ENCODE results near the gene CREG1.

CREG1 gene

GRCh38 chr1:167507719-167508118, 45.8 kb downstream of the CREG1 start:
- no peak for TF ChIP-seq MAX (IDR thresholded peaks at IDR 0.05)
- TF ChIP-seq YY1 (IDR thresholded peaks at IDR 0.05; ENCODE audit: low read depth): no peak
- TF ChIP-seq EGR1 (IDR thresholded peaks at IDR 0.05): no peak
- TF ChIP-seq RAD21 (IDR thresholded peaks at IDR 0.05; ENCODE audit: low read depth): no peak
- no peak for TF ChIP-seq TCF12 (IDR thresholded peaks at IDR 0.05; ENCODE audit: low read depth)
- TF ChIP-seq CEBPB (IDR thresholded peaks at IDR 0.05): no peak
- no peak for TF ChIP-seq FOXM1 (IDR thresholded peaks at IDR 0.05; ENCODE audit: borderline replicate concordance, low read depth)
- no peak for TF ChIP-seq EP300 (IDR thresholded peaks at IDR 0.05; ENCODE audit: borderline replicate concordance)

- TF ChIP-seq RAD21 (IDR thresholded peaks at IDR 0.05; ENCODE audit: low read depth) (no peak), REST (IDR thresholded peaks at IDR 0.05; ENCODE audit: low read depth) (no peak), FOXM1 (IDR thresholded peaks at IDR 0.05; ENCODE audit: borderline replicate concordance, low read depth) (no peak), TAF1 (IDR thresholded peaks at IDR 0.05; ENCODE audit: low read depth) (no peak), EGR1 (IDR thresholded peaks at IDR 0.05) (no peak), NFIC (IDR thresholded peaks at IDR 0.05) (no peak), CREB1 (IDR thresholded peaks at IDR 0.05; ENCODE audit: low read depth) (no peak), MAX (IDR thresholded peaks at IDR 0.05) (no peak), TCF12 (IDR thresholded peaks at IDR 0.05; ENCODE audit: low read depth) (no peak), USF1 (IDR thresholded peaks at IDR 0.05) (no peak), YY1 (IDR thresholded peaks at IDR 0.05; ENCODE audit: low read depth) (no peak), TEAD4 (IDR thresholded peaks at IDR 0.05) (no peak), EP300 (IDR thresholded peaks at IDR 0.05; ENCODE audit: borderline replicate concordance) (no peak), ZBTB7A (IDR thresholded peaks at IDR 0.05; ENCODE audit: low read depth) (no peak), CEBPB (IDR thresholded peaks at IDR 0.05) (no peak)
Observed at GRCh38 chr1:167504467-167504827, 49.1 kb downstream of the CREG1 start.

DNA sequence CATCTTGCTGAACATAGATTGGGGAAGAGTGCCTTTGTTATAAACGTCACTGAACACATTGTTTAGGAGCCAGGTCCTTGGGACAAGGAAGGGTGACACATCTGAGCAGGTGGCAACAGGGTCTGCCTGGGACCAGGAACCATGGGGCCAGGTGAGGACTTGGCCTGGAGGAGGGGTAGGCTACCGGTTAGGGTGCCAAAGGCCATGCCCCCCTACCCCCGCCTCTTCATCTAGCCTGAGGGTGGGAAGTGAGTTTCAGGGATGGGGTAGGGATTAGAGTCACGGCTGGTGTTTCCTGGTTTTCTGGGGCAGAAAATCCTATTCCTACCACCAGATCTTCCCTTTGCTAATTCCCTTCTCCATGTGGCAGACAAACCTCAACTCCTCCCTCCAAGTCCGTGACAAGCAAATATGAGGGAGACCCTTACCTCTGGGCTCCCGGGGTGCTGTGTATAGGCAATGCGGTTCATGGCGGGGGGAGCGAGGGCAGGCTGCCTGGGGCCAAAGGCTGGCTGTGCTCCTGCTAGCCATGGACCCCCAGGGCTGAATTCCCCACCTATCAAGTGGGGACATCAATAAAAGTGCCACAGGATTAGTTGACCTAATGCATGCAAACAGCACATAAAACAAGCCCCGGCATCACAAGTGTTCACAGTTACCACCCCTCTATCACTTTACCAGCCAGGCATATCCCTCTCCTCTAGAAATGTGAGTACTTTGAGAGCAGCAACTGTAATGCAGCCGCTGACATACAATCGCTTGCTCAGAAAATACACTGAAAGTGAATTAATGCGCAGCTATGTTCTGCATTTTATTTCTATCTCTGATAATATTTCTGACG, 49.7 kb downstream of the CREG1 start:
- TF ChIP-seq TAF1 (IDR thresholded peaks at IDR 0.05; ENCODE audit: low read depth): no peak
- TF ChIP-seq USF1 (IDR thresholded peaks at IDR 0.05): no peak
- no peak for TF ChIP-seq TCF12 (IDR thresholded peaks at IDR 0.05; ENCODE audit: low read depth)
- no peak for TF ChIP-seq ZBTB7A (IDR thresholded peaks at IDR 0.05; ENCODE audit: low read depth)
- no peak for TF ChIP-seq MAX (IDR thresholded peaks at IDR 0.05)
- TF ChIP-seq CEBPB (IDR thresholded peaks at IDR 0.05): no peak
- TF ChIP-seq REST (IDR thresholded peaks at IDR 0.05; ENCODE audit: low read depth): no peak
- no peak for TF ChIP-seq TEAD4 (IDR thresholded peaks at IDR 0.05)
- no peak for TF ChIP-seq CREB1 (IDR thresholded peaks at IDR 0.05; ENCODE audit: low read depth)
- no peak for TF ChIP-seq FOXM1 (IDR thresholded peaks at IDR 0.05; ENCODE audit: borderline replicate concordance, low read depth)
- no peak for TF ChIP-seq NFIC (IDR thresholded peaks at IDR 0.05)
- no peak for TF ChIP-seq EP300 (IDR thresholded peaks at IDR 0.05; ENCODE audit: borderline replicate concordance)
- TF ChIP-seq YY1 (IDR thresholded peaks at IDR 0.05; ENCODE audit: low read depth): no peak

DNA sequence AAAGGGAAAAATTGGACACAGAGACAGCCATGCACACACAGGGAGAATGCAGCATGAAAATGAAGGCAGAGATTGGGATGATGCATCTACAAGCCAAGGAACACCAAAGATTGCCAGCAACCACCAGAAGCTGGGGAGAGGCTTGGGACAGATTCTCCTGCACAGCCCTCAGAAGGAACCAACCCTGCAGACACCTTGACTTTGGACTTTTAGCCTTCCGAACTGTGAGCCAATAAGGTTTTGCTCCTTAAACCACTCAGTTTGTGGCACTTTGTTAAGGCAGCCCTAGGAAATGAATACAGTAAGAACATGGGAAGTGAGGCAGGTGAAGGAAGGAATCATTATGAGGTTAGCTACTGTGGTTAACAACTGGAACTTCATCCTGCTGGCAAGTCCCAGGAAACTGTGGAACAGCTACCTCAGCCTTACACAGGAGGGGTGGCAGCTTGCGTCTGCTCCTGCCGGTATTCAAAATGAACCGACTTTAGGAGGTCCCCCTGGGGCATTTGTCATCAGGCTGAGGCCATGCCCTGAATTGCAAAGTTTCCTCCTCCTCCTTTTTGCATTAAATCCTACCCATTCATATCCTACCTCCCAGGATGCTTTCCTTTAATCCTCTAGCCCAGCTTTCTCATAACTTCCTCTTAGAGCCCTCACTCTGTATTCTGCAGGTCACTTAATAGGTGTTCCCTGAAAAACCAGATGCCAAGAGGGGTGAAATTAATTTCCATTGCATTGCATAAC, 50.7 kb downstream of the CREG1 start:
- no peak for TF ChIP-seq CEBPB (IDR thresholded peaks at IDR 0.05)
- TF ChIP-seq CREB1 (IDR thresholded peaks at IDR 0.05; ENCODE audit: low read depth): no peak
- TF ChIP-seq USF1 (IDR thresholded peaks at IDR 0.05): no peak

GRCh38 chr1:167502192-167502551, 51.4 kb downstream of the CREG1 start:
- TF ChIP-seq MAX (IDR thresholded peaks at IDR 0.05): no peak
- no peak for TF ChIP-seq EP300 (IDR thresholded peaks at IDR 0.05; ENCODE audit: borderline replicate concordance)
- no peak for TF ChIP-seq RAD21 (IDR thresholded peaks at IDR 0.05; ENCODE audit: low read depth)
- no peak for TF ChIP-seq FOXM1 (IDR thresholded peaks at IDR 0.05; ENCODE audit: borderline replicate concordance, low read depth)
